ENCODE measurements around the gene TNFAIP8L3.
"Not testable (repeated sequence)": the region's sequence is repeated elsewhere in the genome, so short reads cannot be mapped to it uniquely, and the experiment has no call there.

Gene TNFAIP8L3

DNA sequence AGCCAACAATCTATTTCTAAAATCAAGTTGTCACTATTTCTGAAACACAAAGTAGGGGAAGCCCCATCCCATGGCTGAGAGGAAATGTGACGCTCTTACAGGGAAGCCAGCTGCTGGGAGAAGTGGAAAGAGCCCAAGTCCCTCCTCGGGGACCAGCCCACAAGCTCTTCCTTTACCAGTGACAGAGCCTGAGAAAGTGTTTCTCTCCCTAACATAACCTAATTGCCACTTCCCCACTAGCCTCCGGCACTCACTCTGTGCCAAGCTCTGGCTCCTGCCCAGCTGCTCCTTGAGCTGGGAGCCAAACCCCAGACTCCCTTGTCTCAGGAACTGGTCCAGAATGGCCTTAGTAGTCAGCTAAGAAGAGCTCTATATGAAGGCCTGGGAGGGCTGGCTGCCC, 42.9 kb downstream of the TNFAIP8L3 start:
- no peak for DNase-seq

DNA sequence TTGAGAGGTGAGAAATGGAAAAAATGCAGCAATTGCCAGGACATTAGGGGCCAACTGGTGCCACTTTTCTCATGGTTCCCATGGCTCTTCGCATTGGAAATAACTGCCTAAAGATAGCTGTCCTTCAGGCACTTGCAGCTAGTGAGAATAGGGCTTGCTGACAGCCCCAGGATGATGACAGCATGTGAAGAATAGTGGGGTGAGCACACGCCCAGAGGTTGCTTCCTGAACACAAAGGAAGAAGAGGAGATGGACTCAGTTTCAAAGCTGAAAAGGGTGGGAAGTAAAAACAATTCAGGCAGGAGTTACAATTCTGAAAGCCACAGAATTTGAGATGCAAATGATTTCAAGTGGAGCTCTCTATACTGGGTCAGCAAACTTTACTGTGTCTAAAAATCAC, 45.6 kb downstream of the TNFAIP8L3 start:
- no peak for DNase-seq

DNA sequence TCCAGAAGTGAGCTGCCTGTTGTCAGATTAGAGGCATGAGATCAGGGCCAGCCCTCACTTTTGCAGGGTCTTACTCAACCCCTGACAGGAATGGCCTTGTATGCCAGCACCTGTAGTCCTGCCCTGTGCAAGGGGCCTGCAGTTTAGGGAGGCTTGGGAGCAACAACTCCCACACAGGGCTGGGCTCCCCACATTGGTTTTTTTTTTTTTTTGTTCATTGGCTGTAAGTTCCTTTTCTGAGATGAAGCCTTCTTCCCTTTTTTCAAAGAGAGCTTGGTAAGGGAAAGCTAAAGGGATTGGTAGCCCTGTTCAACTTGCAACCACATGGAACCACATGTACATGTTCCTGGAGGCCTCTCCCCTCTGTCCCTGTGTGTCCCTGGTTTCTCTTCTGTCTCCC, 46.4 kb downstream of the TNFAIP8L3 start:
- no peak for DNase-seq

DNA sequence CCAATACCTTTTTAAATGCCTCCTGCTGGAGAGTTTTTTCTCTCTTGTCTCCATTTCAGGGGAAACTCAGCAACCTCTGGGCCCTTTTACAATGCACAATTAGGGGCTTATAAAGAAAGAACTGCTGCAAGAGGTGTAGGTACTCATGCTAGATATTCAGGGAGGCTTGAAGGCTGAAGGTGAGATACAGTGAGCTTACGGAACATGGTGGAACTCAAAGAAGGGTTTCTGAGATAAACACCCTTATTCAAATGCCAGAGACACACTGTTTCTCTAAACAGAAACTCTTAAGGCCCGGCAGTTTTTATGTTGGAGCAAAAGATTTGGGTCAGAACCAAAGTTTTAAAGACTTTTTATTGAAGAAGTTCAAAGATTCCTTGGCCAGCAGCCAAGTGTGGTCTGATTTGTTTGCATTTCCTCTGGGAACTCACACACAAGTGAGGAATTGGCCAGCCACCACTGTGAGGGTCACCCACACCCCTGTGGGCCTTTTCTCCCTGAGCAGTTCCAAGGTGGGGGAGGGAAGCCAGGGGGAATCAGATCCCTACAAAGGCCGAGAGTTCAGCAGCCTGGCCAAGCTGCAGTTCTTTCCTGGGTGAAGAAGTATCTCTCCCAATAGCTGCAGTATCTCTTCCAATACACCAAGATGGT, 47.8 kb downstream of the TNFAIP8L3 start:
- no peak for DNase-seq

DNA sequence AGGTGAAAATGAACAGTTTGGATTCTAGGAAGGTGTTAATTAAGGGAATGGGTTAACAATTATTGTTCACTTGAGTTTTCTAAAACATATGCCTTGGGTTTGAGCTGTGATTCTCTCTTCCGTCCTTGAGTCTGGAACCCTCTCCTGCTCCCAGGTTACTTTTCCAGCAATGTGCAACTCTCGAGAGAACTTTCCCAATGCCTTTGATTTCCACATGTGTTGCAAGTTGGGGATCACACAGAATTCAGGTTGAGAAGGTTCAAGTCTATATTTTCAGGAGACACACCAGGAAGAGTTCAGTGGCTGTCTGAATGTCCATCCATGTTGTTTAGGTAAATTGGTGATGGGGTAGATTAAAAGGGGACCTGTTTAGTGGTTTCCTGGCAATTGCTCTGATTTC, 48.7 kb downstream of the TNFAIP8L3 start:
- DNase-seq: no peak

DNA sequence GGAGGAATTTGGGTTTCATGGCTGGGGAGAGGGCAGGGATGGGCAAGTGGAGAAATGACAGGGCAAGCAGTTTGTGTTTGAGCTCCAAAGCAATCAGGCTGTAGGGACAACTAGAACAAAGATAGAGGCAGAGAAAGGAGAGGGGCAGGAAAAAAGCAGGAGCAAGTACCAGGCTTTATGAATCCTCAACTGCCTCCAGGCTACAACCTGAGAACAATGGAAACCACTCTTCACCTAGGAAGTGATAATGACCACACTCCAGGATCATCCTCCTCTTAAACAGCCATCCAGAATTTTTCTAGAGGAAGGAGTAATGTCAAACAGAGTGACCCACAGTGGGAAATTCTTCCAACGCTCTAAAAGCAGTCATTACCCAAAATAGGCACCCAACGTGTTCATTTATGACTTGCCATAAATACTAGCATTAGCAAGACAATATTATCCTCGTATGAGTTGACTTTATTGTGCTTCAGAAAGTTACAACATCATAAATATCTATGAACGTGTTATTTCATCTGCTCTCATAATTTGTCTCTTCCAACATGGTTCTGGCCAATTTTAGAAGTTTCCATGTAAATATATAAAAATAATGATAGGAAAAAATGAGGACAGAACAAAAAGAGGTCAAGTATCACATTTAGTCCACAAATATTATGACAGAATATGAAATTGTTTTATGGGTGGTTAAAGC, 50.5 kb downstream of the TNFAIP8L3 start:
- no peak for DNase-seq

DNA sequence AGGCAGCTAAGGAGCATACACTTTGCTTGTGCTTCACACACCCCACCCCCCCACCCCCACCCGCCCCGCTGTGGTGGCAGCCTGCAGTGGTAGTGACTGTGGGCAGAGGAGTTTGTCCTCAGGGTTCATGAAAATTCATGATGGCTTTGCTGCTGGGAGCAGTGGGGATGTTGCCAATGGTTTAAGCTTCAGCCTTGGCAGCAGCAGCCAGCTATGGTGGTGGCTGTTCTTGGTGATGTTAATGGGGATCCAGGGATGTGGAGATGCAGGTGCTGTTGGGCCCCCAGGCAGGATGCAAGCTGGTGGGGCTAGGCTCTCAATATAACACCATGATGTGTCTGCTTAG, 55.8 kb downstream of the TNFAIP8L3 start:
- no peak for DNase-seq

DNA sequence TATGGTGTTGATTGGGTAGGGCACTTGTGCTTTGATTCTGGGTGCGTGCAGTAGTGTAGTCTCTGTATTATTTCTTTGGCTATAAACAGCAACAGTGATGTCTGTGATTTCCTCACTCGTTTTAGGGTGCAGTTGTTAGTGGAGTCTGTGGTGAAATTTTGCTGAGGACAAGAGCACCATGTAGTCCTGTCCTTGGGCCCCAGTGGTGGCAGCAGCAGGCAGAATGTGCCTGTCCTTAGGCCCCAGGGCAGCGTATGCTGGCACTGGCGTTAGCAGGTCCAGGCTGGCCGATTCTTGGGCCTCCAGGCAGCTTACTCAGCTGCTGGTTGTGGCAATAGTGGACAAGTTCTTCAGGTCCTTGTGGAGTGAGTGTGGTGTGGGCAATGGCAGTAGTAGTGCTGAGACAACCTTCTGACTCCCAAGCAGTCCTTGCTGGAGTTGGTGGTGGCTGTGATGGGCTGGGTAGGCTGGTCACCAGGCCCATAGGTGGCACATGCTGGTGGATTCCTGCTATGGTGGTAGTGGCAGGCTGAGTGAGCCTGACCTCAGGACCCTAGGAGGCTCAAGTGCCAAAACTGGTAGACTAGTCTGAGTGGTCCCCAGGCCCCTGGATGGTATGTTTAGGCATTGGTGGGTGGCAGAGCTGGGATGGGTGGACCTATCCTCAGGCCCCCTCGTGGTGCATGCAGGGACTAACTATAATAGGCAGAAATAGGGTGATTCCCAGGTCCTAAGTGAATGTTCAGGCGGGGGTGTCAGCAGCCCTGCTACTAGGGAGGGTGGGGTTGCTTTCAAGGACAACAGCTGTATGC, 56.3 kb downstream of the TNFAIP8L3 start:
- DNase-seq: no peak

DNA sequence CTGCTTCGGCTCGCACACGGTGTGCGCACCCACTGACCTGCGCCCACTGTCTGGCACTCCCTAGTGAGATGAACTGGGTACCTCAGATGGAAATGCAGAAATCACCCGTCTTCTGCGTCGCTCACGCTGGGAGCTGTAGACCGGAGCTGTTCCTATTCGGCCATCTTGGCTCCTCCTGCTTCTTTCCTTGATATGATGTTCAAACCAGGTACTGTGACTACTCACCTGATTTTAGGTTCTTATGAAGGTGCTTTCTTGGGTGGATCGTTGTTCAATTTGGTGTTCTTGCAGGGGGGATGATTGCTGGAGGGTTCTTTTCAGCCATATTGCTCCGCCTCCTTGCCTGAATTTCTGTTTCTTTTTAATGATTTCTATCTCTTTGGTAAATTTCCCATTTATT, 57.2 kb downstream of the TNFAIP8L3 start:
- not testable (repeated sequence) for DNase-seq

DNA sequence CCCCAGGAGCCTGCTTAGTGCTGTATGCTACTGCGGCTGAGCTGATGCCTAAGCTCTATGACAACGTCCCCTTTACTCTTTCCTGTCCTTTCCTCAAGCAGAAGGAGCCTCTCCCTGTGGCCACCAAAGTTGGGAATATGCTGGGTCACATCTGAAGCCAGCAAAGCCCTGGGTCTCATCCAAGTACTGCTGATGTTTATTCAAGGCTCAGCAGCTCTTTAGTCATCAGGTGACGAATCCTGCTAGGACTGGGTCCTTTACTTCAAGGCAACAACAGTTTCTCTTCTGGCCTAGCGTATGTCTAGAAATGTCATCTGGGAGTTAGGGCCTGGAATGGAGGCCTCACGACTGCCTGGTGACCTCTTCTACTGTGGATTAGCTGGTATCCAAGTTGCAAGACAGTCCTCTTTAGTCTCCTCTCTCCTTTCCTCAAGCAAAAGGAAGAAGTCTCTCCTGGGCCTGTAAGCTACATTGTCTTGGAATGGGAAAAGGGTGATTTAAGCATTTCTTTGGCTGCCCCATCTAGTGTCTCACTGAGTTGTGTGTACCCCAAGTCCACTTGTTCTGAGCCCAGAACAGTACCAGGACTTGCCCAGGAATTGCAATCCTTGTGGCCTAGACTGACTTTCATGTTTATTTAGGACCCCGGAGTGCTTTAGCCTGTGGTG, 63.9 kb downstream of the TNFAIP8L3 start:
- DNase-seq: no peak

DNA sequence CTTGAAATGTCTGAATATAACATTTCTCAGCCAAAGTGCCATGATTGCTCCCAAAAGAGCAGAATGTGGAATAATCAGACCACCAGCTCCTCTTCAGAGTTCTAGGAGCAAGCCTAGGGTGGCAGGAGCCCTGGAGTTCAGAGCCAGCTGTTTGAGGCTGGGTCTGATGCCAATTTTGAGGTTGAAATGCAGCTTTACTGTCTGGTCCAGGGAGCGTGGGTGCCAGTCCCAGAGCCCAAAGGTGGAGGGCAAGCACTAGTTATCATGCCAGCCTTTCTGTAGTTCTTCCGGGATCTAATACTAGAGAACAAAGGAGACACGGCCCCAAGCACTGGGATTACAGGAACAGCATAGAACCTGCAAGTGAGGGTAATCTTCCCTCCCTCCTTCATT, 69.3 kb downstream of the TNFAIP8L3 start:
- no peak for DNase-seq

DNA sequence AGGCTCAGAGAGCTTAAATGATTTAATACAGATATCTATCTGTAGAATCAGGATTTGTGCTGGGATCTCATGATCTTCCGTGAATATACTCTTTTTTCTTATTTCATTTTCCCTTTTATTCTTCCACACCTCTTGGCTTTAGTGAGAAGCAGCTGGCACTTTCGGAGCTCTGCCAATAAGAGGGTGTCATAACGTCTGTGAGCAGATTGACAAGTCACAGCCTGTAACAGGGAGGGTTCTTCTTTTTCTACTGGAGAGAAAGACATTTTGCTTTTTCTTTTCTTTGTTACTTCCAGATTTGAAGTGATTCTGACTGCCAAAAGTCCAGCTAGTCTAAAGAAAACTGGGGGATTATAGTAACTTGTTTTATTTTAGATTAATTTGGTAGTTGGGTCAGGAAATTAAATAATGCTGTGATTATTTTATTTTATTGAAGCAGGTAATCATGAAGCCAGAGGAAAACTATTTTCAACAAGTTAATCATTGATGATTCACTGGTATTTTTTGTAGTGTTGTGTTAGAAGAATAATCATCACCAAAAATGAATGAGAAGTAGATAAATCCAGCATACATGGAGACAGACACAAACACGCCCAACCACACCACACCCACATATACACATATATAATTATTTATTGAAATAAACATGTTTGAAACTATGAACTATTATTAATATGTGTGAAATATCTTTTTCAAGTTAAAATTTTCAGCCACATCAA, 69.8 kb downstream of the TNFAIP8L3 start:
- DNase-seq: no peak

DNA sequence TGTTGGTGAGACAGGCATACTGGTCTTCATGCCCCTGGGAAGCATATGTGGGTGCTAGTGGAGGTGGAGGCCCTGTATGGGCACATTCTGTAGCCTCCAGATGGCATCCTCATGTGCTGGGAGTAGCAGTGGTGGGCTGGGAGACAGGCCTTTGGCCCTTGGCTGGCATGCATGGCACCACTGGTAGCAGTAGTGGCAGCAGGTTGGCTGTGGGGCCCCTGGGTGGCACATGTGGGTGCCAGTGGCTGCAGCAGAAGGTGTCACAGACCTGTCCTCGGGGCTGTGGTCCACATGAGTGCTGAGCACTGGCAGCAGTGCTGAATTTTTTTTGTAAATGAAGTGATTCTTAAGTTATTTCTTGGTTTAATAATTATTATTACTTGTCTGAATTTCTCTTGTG, 71.2 kb downstream of the TNFAIP8L3 start:
- DNase-seq: no peak

DNA sequence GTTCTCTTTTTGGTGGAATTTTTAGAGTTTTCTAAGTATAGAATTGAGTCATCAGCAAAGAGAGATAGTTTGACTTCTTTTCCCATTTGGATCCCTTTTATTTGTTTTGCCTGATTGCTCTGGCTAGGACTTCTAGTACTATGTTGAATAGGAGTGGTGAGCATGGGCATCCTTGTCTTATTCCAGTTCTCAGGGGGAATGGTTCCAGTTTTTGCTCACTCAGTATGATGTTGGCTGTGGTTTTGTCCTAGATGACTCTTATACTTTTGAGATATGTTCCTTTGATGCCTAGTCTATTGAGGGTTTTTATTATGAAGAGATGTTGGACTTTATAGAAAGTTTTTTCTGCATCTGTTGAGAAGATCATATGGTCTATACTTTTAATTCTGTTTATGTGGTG, 72.5 kb downstream of the TNFAIP8L3 start:
- no peak for DNase-seq

DNA sequence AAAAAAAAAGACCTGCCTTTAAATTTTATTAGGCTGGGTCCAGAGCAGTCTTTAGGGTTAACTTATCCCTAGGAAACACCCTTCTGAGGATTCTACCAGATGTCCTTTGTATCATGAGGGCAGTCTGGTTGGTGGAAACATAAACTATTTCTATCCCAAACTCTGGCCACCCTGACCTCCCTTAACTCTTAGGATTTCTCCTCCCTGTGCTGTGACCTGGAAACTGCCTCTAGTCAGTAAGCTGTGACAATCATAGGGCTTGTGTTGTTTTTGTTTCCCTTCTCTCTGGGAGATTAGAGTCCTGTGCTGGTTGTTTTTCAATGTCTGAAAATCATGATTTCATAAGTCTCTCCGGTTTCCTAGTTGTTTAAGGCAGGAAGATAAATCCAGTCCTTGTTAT, 78.1 kb downstream of the TNFAIP8L3 start:
- no peak for DNase-seq

DNA sequence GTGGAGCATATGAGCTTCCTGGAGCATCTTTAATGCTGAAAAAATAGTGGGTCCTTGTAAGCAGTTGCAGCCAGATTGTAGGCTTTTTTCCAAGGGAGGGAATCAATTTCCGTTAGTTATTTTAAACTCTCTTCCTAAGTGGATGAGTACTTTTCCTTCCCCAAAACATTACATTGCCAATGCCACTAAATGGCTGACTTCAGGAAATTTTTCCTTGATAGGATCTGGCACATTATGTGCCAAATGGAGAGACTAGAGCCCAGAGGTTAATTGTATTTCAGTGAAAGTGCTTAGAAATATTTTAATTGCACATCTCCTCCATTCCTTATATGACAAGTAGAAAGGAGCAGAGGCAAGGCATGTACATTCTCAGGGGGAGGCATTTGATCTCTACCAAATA, 83.5 kb downstream of the TNFAIP8L3 start:
- no peak for DNase-seq

DNA sequence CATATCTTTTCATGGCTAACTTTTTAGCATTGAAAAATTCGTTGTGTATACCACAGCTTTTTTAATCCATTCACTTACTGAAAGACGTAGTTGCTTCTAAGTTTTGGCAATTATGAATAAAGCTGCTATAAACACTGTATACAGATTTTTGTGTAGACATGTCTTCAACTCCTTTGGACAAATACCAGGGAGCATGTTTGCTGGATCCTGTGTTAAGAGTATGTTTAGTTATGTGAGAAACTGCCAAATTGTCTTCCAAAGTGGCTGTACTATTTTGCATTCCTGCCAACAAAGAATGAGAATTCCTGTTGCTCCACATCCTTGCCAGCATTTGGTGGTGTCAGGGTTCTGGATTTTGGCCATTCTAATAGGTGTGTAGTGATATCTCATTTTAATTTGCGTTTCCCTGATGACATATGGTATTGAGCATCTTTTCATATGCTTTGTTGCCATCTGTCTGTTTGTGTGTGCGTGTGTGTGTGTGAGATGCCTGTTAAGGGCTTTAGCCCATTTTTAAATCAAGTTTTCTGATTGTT, 87.5 kb downstream of the TNFAIP8L3 start:
- no peak for DNase-seq

Data from activated T-cell treated with anti-CD3 and anti-CD28 coated beads, Interleukin-2, amount 50 U/mL, for 48 hours (primary cell).